HG03196 (cell line): Measurements from ENCODE around the gene EPC2.
"Not testable (repeated sequence)": the region's sequence is repeated elsewhere in the genome, so short reads cannot be mapped to it uniquely, and the experiment has no call there.

Source experiments
- ATAC-seq: cut with Tn5 transposase; IDR thresholded peaks from one replicate; pipeline ENCODE4 v1.9.1; 2021; ENCODE audit not compliant: unreplicated experiment

Gene EPC2

GRCh38 chr2:148638543-148638942 lies 6.0 kb upstream of the EPC2 start:
- no peak for ATAC-seq

- ATAC-seq, result no peak
Measured at GRCh38 chr2:148640767-148641166, 3.8 kb upstream of the EPC2 start.

DNA sequence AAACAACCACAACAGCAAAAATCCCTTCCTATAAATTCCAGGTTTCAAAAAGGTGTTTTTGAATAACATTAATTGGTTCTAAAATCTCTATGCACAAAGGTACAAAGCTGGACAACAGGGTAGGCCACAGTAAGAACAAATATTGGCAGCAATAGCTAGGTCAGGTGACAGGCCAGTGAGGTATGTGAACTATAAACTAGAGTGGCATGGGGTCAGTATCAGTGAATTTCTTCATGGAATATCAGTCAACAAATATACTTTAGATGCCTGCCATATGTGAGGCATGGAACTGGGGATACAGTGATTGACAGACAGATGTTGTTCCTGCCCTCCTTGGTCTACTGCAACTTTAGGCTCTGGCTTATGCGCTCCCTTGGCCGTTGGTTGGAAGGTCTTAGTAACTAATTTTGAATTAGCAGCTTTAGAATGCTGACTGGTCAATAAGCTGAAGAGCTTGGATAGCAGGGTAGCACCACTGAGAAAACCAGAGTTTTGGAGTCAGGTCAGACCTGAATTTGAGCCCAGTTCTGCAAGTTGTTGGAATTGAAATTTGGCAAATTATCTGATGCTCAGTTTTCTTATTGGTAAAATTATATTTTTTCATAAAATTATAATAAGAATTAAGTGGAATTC lies 2.3 kb upstream of the EPC2 start:
- no peak for ATAC-seq

DNA sequence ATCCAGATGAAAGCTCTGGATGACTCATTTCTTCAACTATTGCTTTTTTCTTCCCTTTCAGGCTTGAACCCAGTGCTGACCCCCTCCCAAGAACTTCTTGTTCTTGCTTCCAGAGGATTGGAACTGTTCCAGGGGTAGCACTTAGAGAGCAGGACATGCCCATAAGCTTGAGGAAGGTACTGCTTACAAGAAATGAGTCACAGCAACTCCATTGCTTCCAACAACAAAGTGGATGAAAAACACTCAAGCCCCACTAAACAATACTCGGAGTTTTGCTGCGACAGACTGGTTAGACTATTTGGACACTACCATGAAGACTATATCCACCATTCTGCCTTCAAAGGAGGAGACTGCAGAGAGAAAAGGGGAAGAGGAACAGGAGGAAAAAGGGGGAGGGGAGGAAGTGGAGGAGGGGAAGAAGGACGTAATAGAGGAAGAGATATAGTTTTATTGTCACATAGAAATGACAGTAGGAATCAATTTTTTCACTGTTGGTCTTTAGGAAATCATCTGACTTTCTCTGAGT lies 1.6 kb upstream of the EPC2 start:
- ATAC-seq, result no peak

- peak; percentile 21 for ATAC-seq
Measured at GRCh38 chr2:148643421-148643820, 1.1 kb upstream of the EPC2 start.

DNA sequence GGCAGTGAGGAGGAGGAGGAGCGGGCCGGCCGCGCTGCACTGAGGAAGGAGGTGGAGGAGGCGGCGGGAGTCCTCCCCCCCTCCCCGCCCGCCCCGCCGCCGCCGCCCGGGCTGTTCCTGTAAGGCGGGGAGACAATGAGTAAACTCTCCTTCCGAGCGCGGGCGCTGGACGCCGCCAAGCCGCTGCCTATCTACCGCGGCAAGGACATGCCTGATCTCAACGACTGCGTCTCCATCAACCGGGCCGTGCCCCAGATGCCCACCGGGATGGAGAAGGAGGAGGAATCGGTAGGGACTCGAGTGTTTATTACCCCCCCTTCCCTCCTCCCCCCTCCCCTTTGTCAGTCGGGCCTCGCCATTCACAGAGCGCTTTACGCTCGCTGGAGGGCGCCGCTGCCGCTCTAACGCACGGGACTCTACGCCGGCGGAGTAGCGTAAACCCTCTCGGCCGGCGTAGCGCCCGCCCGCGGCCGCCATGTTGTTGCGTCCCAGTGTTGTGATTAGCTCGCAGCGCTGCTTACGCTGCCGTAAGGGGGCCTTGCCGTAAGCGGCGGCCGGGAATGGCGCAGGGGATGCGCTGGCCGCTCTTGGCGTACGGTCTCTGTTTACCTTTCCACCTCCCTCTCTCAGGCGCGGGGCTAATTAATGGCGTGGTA lies 460 bp downstream of the EPC2 start:
- ATAC-seq, result peak; percentile 68

GRCh38 chr2:148645539-148646230 lies 1.1 kb downstream of the EPC2 start:
- ATAC-seq, result peak; percentile 41

DNA sequence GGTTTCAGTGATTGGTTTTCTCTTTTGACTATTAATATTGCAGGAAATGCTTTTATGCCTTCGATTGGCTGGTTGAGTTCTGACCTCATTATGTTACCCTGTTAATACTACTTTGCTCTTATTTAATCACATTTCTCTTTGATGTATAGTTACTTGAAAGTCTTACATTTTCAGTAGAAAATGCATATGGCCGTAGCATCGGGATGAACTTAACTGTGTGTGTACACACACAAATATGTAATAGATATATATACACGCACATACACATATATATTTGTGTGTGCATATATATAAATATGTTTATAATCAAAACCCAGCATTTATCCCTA lies 1.6 kb downstream of the EPC2 start:
- no peak for ATAC-seq

DNA sequence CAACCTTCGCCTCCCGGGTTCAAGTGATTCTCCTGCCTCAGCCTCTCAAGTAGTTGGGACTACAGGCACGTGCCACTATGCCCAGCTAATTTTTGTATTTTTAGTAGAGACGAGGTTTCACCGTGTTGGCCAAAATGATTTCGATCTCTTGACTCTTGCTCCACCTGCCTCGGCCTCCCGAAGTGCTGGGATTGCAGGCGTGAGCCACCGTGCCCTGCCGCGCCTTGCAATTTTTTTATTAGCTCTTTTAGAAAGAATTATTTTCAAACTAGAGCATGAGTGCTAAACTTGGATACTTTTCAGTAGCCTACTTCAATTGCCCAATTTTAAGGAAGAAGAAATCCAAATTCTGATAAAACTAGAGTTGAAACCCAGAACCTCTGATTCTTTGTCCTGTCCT lies 3.2 kb downstream of the EPC2 start:
- ATAC-seq, result not testable (repeated sequence)

- no peak for ATAC-seq
Measured at GRCh38 chr2:148649936-148650335, 5.4 kb downstream of the EPC2 start.

GRCh38 chr2:148650881-148651280 lies 6.3 kb downstream of the EPC2 start:
- ATAC-seq, result no peak

- ATAC-seq, result no peak
Measured at GRCh38 chr2:148651972-148652371, 7.4 kb downstream of the EPC2 start.

GRCh38 chr2:148653437-148653836 lies 8.9 kb downstream of the EPC2 start:
- ATAC-seq, result peak; percentile 77

- no peak for ATAC-seq
Measured at GRCh38 chr2:148654435-148654834, 9.9 kb downstream of the EPC2 start.

- ATAC-seq, result no peak
Measured at GRCh38 chr2:148656516-148656915, 12.0 kb downstream of the EPC2 start.

DNA sequence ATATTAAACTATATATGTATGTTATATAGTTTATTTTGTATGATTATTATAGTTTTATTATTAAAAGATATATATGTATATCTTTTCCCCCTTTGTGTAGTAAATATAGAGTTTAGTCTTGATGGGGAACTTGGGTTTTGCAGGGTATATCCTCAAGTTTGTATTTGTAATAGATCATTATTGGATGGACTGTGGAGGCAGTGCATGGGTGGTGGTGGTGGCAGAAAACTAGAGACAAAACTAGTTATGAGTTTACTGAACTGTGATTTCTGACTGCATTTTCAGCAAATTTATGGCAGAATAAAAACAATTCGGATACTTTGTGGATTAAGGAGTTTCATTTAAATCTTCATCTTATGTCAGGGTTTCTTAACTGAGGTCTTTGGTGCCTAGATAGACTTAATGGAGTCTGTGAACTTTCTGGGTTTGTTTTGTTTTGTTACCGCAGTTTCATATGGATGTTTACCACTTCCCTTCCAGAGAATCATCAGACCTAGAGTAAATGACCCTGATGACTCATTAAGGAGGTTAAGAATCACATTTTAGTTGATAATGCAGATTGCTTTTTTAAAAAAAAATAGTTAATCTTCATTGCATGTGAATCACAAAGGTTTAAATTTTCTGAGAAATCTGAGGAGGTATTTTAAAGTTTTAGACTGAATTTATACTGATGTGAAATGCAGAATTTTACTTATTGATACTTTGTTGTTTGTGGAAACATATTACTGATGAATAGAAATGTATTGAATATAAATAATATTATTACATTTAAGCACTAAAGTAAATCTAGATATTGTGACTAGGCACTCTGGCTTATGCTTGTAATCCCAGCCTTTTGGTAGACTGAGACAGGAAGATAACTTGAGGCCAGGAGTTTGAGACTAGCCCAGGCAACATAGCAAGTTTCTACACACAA lies 14.5 kb downstream of the EPC2 start:
- ATAC-seq, result peak; percentile 95

DNA sequence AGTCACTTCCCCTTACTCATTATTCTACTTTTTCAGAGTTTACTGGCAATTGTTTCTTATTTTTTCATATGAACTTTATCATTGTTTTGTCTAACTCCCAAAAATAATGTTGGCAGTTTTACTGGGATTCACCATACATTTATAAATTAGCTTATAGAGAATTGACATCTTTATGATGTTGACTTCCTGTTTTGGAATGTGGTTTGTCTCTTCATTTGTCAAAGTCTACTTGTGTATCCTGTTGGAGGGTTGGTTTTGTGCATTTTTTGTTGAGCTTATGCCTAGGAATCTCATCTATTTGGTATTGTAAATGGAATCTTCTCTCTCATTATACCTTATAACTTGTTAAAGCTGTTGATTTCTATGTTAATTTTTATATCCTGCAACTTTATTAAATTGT lies 16.4 kb downstream of the EPC2 start:
- ATAC-seq, result no peak

GRCh38 chr2:148662332-148662731 lies 17.8 kb downstream of the EPC2 start:
- ATAC-seq, result not testable (repeated sequence)

DNA sequence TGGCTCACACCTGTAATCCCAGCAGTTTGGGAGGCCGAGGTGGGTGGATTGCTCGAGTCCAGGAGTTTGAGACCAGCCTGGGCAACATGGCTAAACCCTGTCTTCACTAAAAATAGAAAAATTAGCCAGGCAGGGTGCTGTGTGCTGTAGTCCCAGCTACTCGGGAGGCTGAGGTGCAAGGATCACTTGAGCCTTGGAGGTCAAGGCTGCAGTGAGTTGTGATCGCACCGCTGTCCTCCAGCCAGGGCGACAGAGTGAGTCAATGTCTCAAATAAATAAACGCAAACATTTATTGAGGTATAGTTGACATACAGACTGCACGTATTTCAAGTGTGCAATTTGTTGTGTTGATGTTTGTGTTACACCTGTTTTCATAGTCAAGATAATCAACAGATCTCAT lies 19.7 kb downstream of the EPC2 start:
- no peak for ATAC-seq

DNA sequence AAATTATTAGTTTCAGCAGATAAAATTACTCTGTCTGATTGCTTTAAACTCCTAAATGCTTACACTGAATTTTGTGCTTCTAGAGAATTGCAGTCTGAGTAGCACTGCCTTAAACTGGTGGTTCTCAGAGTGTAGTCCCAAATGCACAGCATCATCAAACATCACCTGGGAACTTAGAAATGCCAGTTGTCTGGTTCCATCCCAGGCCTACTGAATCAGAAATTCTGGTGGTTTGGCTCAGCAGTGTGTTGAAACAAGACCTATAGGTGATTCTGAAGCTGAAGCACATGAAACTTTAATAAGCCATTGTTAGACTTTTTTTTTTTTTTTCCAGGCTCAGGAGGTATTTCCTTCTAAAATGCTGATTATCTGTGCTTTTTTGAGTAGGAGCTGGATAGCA lies 22.0 kb downstream of the EPC2 start:
- ATAC-seq, result no peak
